NCI-H1694 treated with DMSO at 0.1 percent for 48 hours (cell line): ENCODE data around the gene CRABP1.

Experiments used
- DNase-seq: peaks from one replicate; lab custom pipeline; 2025; lab: John Stamatoyannopoulos, UW

Gene CRABP1

GRCh38 chr15:78317145-78317836, 22.9 kb upstream of the CRABP1 start:
- no peak for DNase-seq

- no peak for DNase-seq
Observed at GRCh38 chr15:78319588-78319987, 20.6 kb upstream of the CRABP1 start.

- DNase-seq: no peak
Observed at GRCh38 chr15:78320183-78320582, 20.0 kb upstream of the CRABP1 start.

- DNase-seq: no peak
Observed at GRCh38 chr15:78321041-78321570, 19.0 kb upstream of the CRABP1 start.

- DNase-seq: no peak
Observed at GRCh38 chr15:78321786-78322185, 18.4 kb upstream of the CRABP1 start.

- no peak for DNase-seq
Observed at GRCh38 chr15:78322243-78322642, 17.9 kb upstream of the CRABP1 start.

- no peak for DNase-seq
Observed at GRCh38 chr15:78322724-78323521, 17.2 kb upstream of the CRABP1 start.

GRCh38 chr15:78323693-78324092, 16.5 kb upstream of the CRABP1 start:
- no peak for DNase-seq

GRCh38 chr15:78324144-78324543, 16.0 kb upstream of the CRABP1 start:
- DNase-seq: no peak

- DNase-seq: no peak
Observed at GRCh38 chr15:78325092-78325843, 14.9 kb upstream of the CRABP1 start.

- DNase-seq: no peak
Observed at GRCh38 chr15:78327466-78327865, 12.7 kb upstream of the CRABP1 start.

GRCh38 chr15:78329625-78330024, 10.5 kb upstream of the CRABP1 start:
- DNase-seq: no peak

GRCh38 chr15:78334845-78335244, 5.3 kb upstream of the CRABP1 start:
- no peak for DNase-seq

GRCh38 chr15:78335985-78336384, 4.2 kb upstream of the CRABP1 start:
- no peak for DNase-seq

- no peak for DNase-seq
Observed at GRCh38 chr15:78338781-78339180, 1.4 kb upstream of the CRABP1 start.

GRCh38 chr15:78339559-78339958, 594 bp upstream of the CRABP1 start:
- no peak for DNase-seq

- DNase-seq: no peak
Observed at GRCh38 chr15:78341057-78341987, 1.2 kb downstream of the CRABP1 start.

GRCh38 chr15:78342021-78342420, 1.9 kb downstream of the CRABP1 start:
- DNase-seq: no peak

- DNase-seq: no peak
Observed at GRCh38 chr15:78343276-78344060, 3.3 kb downstream of the CRABP1 start.

- DNase-seq: no peak
Observed at GRCh38 chr15:78345396-78346125, 5.4 kb downstream of the CRABP1 start.
